Duodenal mucosa (tissue), 2 donors: Measurements from ENCODE around the gene PFKFB3.

ENCODE experiments used
- H3K27ac ChIP-seq: one replicate; pipeline ENCODE4 v1.7.0; 2013; ENCODE audit warnings: low read depth, low read length
- H3K27me3 ChIP-seq, 2 donors: one replicate each; pipeline ENCODE4 v1.7.0; 2013; ENCODE audit warnings: low read length in 2 of 2, control low read depth in 1 of 2; ENCODE audit not compliant: insufficient read depth in 2 of 2, control insufficient read depth in 1 of 2
- H3K36me3 ChIP-seq, 2 donors: one replicate each; pipeline ENCODE4 v1.7.0; 2013; ENCODE audit warnings: low read length in 2 of 2, control low read depth in 1 of 2; ENCODE audit not compliant: insufficient read depth in 2 of 2, control insufficient read depth in 1 of 2
- H3K4me1 ChIP-seq, 2 donors: one replicate each; pipeline ENCODE4 v1.7.0; 2013; ENCODE audit warnings: low read length in 2 of 2, control low read depth in 1 of 2; ENCODE audit not compliant: insufficient read depth in 2 of 2, control insufficient read depth in 1 of 2
- H3K4me3 ChIP-seq, 2 donors: one replicate each; pipeline ENCODE4 v1.7.0; 2013; ENCODE audit warnings: low read length in 2 of 2, low read depth in 1 of 2
- H3K9ac ChIP-seq, 2 donors: one replicate each; pipeline ENCODE4 v1.7.0; 2013; ENCODE audit warnings: low read length in 2 of 2, low read depth in 1 of 2
- H3K9me3 ChIP-seq, 2 donors: one replicate each; pipeline ENCODE4 v1.7.0; 2013; ENCODE audit warnings: low read length in 2 of 2, control low read depth in 1 of 2; ENCODE audit not compliant: control insufficient read depth in 1 of 2

Gene PFKFB3

DNA sequence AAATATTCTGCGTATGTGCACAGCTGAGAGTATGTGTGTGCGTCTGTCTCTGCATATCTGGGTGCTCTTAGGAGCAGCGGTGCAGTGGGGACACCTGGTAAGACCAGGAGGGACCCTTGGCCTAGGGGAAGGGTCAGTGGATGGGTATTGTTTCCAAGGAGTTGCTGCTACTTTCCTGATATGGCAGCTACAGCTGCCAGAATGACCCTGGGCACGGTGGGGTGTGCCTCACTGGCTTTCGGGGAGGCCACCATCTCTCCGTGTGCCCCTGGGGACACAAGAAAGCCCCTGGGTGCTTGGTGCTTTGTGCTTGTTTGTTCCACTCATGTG lies 8.6 kb downstream of the PFKFB3 start:
- Histone ChIP-seq H3K9me3 (no peaks in the 10 kb centered on the region), H3K27ac (no peak overlapping the region), H3K27me3 (no peaks in the 10 kb centered on the region), H3K4me3 (no peak overlapping the region), H3K9ac (no peak overlapping the region), H3K4me1 (no peaks in the 10 kb centered on the region), H3K36me3 (peaks cover 20 to 28% of the 10 kb centered on the region in 2 donors)

DNA sequence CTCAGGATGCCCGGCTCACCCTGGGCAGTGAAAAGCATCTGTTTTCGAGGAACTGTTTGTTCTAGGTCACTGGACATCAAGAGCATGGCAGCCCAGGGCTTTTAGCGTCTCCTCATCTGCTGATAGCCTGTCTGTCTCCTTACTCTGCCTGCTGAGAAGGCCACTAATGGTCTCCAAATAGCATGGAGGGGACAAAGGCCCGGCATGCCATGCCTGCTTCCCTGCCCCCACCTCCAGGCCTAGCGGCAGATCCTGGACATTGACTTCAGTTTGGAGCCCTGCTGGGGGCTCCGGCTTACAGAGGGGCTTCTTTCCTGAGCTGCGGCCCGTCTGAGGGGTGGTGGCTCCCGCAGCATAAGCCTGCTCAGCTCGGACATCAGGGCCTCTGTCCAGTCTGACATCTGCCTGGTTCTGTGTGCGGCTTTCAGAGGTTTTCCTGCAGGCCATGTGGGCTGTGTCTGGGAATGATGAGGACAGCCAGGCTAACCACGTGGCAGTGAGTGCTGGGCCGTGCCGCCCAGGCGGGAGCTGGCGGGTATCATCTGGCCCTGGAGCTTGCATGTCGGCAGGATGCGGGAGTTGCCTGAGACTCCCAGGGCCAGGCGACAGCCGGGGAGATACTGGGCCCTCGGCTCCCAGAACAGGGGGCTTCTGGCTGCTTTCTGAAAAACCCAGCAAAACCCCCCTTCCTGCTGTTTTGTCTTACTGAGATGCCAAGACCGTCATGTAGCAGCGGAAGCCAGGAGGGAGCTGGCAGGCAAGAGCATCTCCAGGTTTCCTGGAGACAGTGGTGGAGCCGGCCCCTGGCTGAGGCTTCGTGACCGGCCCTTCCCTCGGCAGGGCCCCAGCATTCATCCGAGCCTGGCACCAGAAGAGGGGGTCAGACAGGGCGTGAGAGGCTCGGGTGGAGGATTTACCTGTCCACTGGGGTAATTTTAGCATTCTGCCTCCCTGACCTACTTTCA lies 9.2 kb downstream of the PFKFB3 start:
- no peak overlapping the region for H3K27ac ChIP-seq
- peaks cover 24 to 34% of the 10 kb centered on the region in 2 donors for H3K36me3 ChIP-seq
- H3K9ac ChIP-seq = no peak overlapping the region
- H3K9me3 ChIP-seq = no peaks in the 10 kb centered on the region
- no peak overlapping the region for H3K4me3 ChIP-seq
- H3K27me3 ChIP-seq = no peaks in the 10 kb centered on the region
- no peaks in the 10 kb centered on the region for H3K4me1 ChIP-seq

DNA sequence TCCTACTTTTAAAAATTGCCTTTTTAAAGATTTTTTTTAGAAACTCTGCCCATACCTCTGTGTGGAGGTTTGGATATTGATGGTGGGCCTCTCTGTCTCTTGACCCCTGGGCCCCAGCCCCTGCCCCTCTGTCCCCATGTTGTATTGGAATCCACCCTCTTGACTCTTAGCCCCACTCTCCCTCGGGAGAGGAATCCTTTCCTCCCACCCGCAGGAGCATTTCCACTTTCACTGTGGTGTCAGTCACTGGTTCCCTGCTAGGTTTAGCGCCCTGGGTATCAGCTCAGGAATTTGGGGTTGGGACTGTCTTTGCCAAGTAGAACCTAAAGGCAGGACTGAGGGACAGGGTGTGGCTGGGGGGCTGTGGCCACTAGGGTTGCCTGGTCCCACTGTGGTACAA lies 10.1 kb downstream of the PFKFB3 start:
- peaks cover 32 to 43% of the 10 kb centered on the region in 2 donors for H3K36me3 ChIP-seq

DNA sequence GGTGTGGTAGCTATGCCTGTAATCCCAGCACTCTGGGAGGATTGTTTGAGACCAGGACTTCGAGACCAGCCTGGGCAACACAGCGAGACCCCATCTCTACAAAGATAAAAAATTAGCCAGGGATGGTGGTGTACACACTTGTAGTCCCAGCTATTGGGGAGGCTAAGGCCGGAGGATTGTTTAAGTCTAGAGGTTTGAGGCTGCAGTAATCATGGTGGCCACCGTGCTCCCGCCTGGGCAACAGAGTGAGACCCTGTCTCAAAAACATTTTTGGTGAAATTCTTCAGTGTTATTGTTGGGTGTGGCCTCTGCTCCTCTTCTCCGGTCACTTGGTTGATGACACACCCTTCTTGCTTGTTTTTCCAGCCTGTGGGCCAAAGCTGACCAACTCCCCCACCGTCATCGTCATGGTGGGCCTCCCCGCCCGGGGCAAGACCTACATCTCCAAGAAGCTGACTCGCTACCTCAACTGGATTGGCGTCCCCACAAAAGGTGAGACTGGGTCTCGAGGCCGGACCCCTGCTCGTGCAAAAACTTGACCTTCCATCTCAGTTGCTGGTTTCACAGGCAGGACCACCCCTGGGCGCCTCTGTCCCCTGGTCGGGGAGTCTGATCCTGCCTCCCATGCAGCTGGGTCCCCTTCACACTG lies 10.6 kb downstream of the PFKFB3 start:
- H3K9me3 ChIP-seq = no peaks in the 10 kb centered on the region
- H3K27ac ChIP-seq = no peak overlapping the region
- no peaks in the 10 kb centered on the region for H3K27me3 ChIP-seq
- peaks cover 33 to 45% of the 10 kb centered on the region in 2 donors for H3K36me3 ChIP-seq
- no peak overlapping the region for H3K9ac ChIP-seq
- H3K4me3 ChIP-seq = no peak overlapping the region
- no peaks in the 10 kb centered on the region for H3K4me1 ChIP-seq

More for the DNA sequence above, 10.1 kb downstream of the PFKFB3 start:
- Histone ChIP-seq H3K4me3 (no peak overlapping the region), H3K9me3 (no peaks in the 10 kb centered on the region), H3K27ac (no peak overlapping the region), H3K27me3 (no peaks in the 10 kb centered on the region), H3K9ac (no peak overlapping the region), H3K4me1 (no peaks in the 10 kb centered on the region)

DNA sequence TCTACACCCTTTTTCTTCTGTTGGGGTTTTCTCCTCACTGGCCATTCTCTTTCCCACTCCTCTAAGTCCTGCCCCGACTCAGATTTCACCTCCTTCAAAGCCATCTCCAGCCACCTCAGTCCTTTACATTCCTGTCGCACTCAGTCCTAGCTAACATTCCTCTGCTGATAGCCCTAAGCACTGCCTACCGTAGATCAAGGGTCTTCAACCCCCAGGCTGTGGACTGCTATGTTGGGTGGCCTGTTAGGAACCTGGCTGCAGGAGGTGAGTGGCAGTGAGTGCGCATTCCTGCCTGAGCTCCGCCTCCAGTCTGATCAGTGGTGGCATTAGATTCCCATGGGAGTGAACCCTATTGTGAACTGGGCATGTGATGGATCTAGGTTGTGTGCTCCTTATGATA lies 11.2 kb downstream of the PFKFB3 start:
- no peak overlapping the region for H3K4me3 ChIP-seq
- H3K9ac ChIP-seq = no peak overlapping the region
- no peaks in the 10 kb centered on the region for H3K4me1 ChIP-seq
- H3K27ac ChIP-seq = no peak overlapping the region
- no peaks in the 10 kb centered on the region for H3K27me3 ChIP-seq
- H3K36me3 ChIP-seq = peaks cover 34 to 50% of the 10 kb centered on the region in 2 donors
- no peaks in the 10 kb centered on the region for H3K9me3 ChIP-seq

DNA sequence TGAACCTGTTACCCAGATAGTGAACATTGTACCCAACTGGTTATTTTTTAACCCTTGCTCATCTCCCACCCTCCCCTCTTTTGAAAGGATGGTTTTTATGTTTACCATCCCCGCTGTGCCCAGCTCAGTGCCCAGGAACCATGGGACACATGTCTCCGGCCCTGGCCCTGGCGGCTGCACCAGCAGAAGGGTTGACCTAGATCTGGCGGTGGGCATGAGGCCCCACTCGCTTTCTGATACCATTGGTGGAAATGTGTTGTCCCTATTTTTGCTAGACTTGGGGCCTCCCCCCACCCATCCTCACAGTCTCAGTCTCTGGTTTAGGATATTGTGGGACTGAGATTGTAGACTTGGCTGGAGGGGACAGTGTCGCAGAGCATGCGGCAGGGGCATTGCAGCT lies 11.9 kb downstream of the PFKFB3 start:
- peaks cover 37 to 57% of the 10 kb centered on the region in 2 donors for H3K36me3 ChIP-seq
- H3K27ac ChIP-seq = no peak overlapping the region
- H3K9ac ChIP-seq = no peak overlapping the region
- no peak overlapping the region for H3K4me3 ChIP-seq
- H3K4me1 ChIP-seq = no peaks in the 10 kb centered on the region
- no peaks in the 10 kb centered on the region for H3K27me3 ChIP-seq
- no peaks in the 10 kb centered on the region for H3K9me3 ChIP-seq

DNA sequence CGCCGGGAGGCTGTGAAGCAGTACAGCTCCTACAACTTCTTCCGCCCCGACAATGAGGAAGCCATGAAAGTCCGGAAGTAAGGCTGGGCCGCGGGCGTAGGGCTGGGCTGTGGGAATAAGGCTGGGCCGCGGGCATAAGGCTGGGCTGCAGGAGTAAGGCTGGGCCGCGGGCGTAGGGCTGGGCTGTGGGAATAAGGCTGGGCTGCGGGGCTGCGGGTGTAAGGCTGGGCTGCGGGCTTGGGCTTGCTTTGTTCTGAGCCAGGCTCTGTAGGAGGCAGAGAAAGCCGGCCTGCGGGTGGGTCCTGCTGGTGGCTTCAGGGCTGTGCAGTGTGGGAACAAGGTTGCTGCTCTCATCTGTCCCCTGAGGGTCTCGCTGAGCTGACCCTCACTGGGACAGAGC lies 12.5 kb downstream of the PFKFB3 start:
- Histone ChIP-seq H3K4me3 (no peak overlapping the region), H3K4me1 (no peaks in the 10 kb centered on the region), H3K9ac (no peak overlapping the region), H3K27me3 (no peaks in the 10 kb centered on the region), H3K27ac (no peak overlapping the region), H3K36me3 (peaks cover 37 to 59% of the 10 kb centered on the region in 2 donors), H3K9me3 (no peaks in the 10 kb centered on the region)

DNA sequence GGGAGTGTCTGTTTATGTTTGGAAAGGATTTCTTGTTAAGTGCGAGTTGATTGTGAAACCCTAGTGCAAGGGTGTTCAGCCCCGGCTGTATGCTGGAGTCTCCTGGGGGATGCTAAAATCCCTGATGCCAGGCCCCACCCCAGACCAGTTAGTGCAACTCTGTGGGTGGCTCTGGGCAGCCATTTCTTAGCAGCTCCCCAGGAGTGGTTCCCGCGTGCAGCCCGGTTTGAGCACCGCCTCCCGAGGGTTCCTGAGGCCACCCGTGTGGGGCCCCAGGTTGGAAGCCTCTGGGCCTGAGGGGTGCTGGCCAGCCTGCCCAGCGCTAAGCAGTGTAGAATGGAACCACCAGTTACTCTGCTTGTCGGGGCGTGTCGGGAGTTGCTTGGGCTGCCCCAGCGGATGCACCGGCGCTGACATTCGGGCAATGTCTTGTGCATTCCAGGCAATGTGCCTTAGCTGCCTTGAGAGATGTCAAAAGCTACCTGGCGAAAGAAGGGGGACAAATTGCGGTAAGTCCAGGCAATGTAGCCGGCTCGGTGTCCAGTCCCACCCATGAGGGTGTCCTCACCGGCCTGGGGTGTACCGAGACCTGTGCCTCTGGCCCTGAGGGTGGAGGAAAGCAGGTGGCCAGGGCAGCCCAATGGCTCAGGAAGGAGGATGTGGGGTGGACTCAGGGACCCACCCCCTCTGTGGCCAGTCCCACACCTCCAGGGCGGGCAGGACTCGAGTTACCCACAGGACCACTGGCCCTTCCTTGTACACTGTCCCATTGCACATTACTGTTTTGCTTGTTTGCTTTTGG lies 13.2 kb downstream of the PFKFB3 start:
- Histone ChIP-seq H3K27ac (no peak overlapping the region), H3K9ac (no peak overlapping the region), H3K4me3 (no peak overlapping the region), H3K36me3 (peaks cover 39 to 66% of the 10 kb centered on the region in 2 donors), H3K9me3 (no peaks in the 10 kb centered on the region), H3K27me3 (no peaks in the 10 kb centered on the region), H3K4me1 (no peaks in the 10 kb centered on the region)

DNA sequence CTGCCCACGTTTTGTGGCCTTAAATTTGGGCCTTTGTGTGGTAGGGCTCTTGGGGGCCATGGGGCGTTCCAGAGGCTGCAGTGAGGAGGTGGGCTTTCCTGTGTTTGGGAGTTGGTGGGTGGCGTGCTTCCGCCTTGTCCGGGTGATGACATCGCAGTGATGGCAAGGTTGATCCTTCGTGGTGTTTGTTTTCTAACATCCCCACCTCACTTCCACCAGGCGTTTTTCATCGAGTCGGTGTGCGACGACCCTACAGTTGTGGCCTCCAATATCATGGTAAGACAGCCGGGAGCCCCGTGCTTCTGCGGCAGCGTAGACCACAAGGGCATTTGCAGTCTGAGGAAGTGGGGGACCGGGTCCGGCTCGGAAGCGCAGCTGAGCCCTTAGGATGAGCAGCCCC lies 14.2 kb downstream of the PFKFB3 start:
- H3K36me3 ChIP-seq = peaks cover 49 to 76% of the 10 kb centered on the region in 2 donors
- H3K9ac ChIP-seq = no peak overlapping the region
- H3K4me3 ChIP-seq = no peak overlapping the region
- no peaks in the 10 kb centered on the region for H3K27me3 ChIP-seq
- H3K27ac ChIP-seq = no peak overlapping the region
- H3K4me1 ChIP-seq = no peaks in the 10 kb centered on the region
- H3K9me3 ChIP-seq = no peaks in the 10 kb centered on the region

DNA sequence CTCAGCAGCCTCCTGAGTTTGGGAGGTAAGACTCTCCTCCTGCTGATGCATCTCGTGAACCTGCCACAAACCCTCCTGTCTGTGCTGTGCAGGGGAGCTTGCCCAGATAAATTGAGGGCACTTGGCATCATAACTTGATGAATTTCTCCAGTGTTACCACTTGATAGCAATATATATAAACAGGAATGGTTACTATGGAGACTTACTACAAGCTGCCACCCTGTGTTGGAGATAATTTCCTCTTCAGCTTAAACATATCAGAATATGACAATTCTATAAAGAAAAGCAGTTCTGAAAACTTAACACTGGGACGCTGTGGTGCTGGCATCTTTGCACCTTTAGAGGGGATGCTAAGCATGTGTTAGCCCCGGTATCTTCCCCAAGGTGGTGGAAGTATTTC lies 14.9 kb downstream of the PFKFB3 start:
- Histone ChIP-seq H3K36me3 (peaks cover 51 to 82% of the 10 kb centered on the region in 2 donors), H3K4me3 (no peak overlapping the region), H3K9ac (no peak overlapping the region), H3K4me1 (no peaks in the 10 kb centered on the region), H3K27ac (no peak overlapping the region), H3K9me3 (no peaks in the 10 kb centered on the region), H3K27me3 (no peaks in the 10 kb centered on the region)
